Immature natural killer cell (primary cell): ENCODE data around the gene LKAAEAR1. TPM values are rescaled to one million over a fixed set of nuclear protein-coding genes. Genes with fewer than 3 reads are reported as not detected.
"Not testable (repeated sequence)": the region's sequence is repeated elsewhere in the genome, so short reads cannot be mapped to it uniquely, and the experiment has no call there.

Source experiments
- DNase-seq, 3 donors: peaks; one replicate each; pipeline ENCODE4 v3.0.0; 2022; ENCODE audit warnings: mixed read lengths in 1 of 3
- H3K27ac Mint-ChIP-seq, 6 donors: one replicate each; pipeline ENCODE4 v1.8.0; 2020; ENCODE audit warnings: mixed read lengths in 6 of 6, mild to moderate bottlenecking in 5 of 6, inconsistent platforms in 4 of 6, moderate library complexity in 3 of 6
- H3K27me3 Mint-ChIP-seq, 3 donors: one replicate each; pipeline ENCODE4 v1.8.0; 2020 to 2021; ENCODE audit warnings: low read depth in 3 of 3, mild to moderate bottlenecking in 3 of 3, mixed read lengths in 3 of 3, moderate library complexity in 3 of 3, inconsistent platforms in 1 of 3
- H3K36me3 Mint-ChIP-seq, 3 donors: one replicate each; pipeline ENCODE4 v1.8.0; 2020; ENCODE audit warnings: mixed read lengths in 3 of 3, inconsistent platforms in 2 of 3, mild to moderate bottlenecking in 2 of 3
- H3K4me1 Mint-ChIP-seq, 2 donors: one replicate each; pipeline ENCODE4 v1.8.0; 2020; ENCODE audit warnings: inconsistent platforms in 2 of 2, mild to moderate bottlenecking in 2 of 2, mixed read lengths in 2 of 2, moderate library complexity in 1 of 2
- H3K4me3 Mint-ChIP-seq, 5 donors: one replicate each; pipeline ENCODE4 v1.8.0; 2020; ENCODE audit warnings: mild to moderate bottlenecking in 5 of 5, mixed read lengths in 5 of 5, inconsistent platforms in 3 of 5, moderate library complexity in 3 of 5
- H3K9me3 Mint-ChIP-seq, 6 donors: one replicate each; pipeline ENCODE4 v1.8.0; 2020; ENCODE audit warnings: mild to moderate bottlenecking in 6 of 6, mixed read lengths in 6 of 6, inconsistent platforms in 4 of 6, moderate library complexity in 3 of 6
- polyA plus RNA-seq, 3 donors: library from polyadenylated mRNA; unstranded; fragments of 300-500 nt; fragmentation: Illumina TruSeq; gene quantifications; one replicate each; pipeline ENCODE4 v1.2.3, GENCODE V29; 2021

The LKAAEAR1 gene
- polyA plus RNA-seq: not detected

- Mint-ChIP-seq H3K4me1 (peaks cover 18% of the 10 kb centered on the region in 2 donors), H3K27me3 (peaks cover 5 to 13% (median 12%) of the 10 kb centered on the region in 3 donors), H3K27ac (no peak within 1 kb of the TSS), H3K4me3 (peak within 1 kb of the TSS; percentile 80 to 87 (median 85)), H3K9me3 (peaks cover 0 to 4% (median 0%) of the 10 kb centered on the region in 6 donors), H3K36me3 (no peaks in the 10 kb centered on the region)
- no peak for DNase-seq
These were observed at the start of gene LKAAEAR1 for GRCh38 chr20:64083804-64084684. Gene LKAAEAR1 (minus strand): TSS chr20:64084398. CDS start chr20:64084219, 179 bp downstream.

GRCh38 chr20:64131406-64131805, 47.2 kb upstream of the LKAAEAR1 start:
- H3K27ac Mint-ChIP-seq: no peak overlapping the region
- no peak for DNase-seq
- H3K9me3 Mint-ChIP-seq: no peaks in the 10 kb centered on the region
- no peak overlapping the region for H3K4me3 Mint-ChIP-seq
- no peaks in the 10 kb centered on the region for H3K4me1 Mint-ChIP-seq
- peaks cover 2 to 13% (median 6%) of the 10 kb centered on the region in 3 donors for H3K27me3 Mint-ChIP-seq
- H3K36me3 Mint-ChIP-seq: no peaks in the 10 kb centered on the region

- no peak for DNase-seq
- no peak overlapping the region for H3K27ac Mint-ChIP-seq
- no peaks in the 10 kb centered on the region for H3K4me1 Mint-ChIP-seq
- no peaks in the 10 kb centered on the region for H3K9me3 Mint-ChIP-seq
- no peaks in the 10 kb centered on the region for H3K36me3 Mint-ChIP-seq
- H3K27me3 Mint-ChIP-seq: peaks cover 2 to 13% (median 6%) of the 10 kb centered on the region in 3 donors
- no peak overlapping the region for H3K4me3 Mint-ChIP-seq
These were observed 46.7 kb upstream of the LKAAEAR1 start for GRCh38 chr20:64130876-64131275.

GRCh38 chr20:64130271-64130670, 46.1 kb upstream of the LKAAEAR1 start:
- no peak overlapping the region for H3K4me3 Mint-ChIP-seq
- no peaks in the 10 kb centered on the region for H3K4me1 Mint-ChIP-seq
- H3K27me3 Mint-ChIP-seq: peaks cover 2 to 13% (median 6%) of the 10 kb centered on the region in 3 donors
- no peaks in the 10 kb centered on the region for H3K9me3 Mint-ChIP-seq
- H3K27ac Mint-ChIP-seq: no peak overlapping the region
- no peak for DNase-seq
- no peaks in the 10 kb centered on the region for H3K36me3 Mint-ChIP-seq

GRCh38 chr20:64129146-64129782, 45.1 kb upstream of the LKAAEAR1 start:
- Mint-ChIP-seq H3K4me3 (no peak overlapping the region), H3K4me1 (no peaks in the 10 kb centered on the region), H3K27ac (no peak overlapping the region), H3K27me3 (peaks cover 2 to 13% (median 6%) of the 10 kb centered on the region in 3 donors), H3K9me3 (no peaks in the 10 kb centered on the region), H3K36me3 (no peaks in the 10 kb centered on the region)
- DNase-seq: no peak

GRCh38 chr20:64123517-64123916, 39.3 kb upstream of the LKAAEAR1 start:
- not testable (repeated sequence) for H3K27me3 Mint-ChIP-seq, DNase-seq, H3K4me3 Mint-ChIP-seq, H3K9me3 Mint-ChIP-seq, H3K4me1 Mint-ChIP-seq, H3K36me3 Mint-ChIP-seq, H3K27ac Mint-ChIP-seq

GRCh38 chr20:64122927-64123326, 38.7 kb upstream of the LKAAEAR1 start:
- H3K4me1 Mint-ChIP-seq, DNase-seq, H3K36me3 Mint-ChIP-seq, H3K27ac Mint-ChIP-seq, H3K9me3 Mint-ChIP-seq, H3K27me3 Mint-ChIP-seq, H3K4me3 Mint-ChIP-seq: not testable (repeated sequence)

- no peak for DNase-seq
- Mint-ChIP-seq H3K27me3 (peaks cover 0 to 7% (median 5%) of the 10 kb centered on the region in 3 donors), H3K4me1 (peaks cover 7 to 8% of the 10 kb centered on the region in 2 donors), H3K27ac (no peak overlapping the region), H3K4me3 (no peak overlapping the region), H3K36me3 (no peaks in the 10 kb centered on the region), H3K9me3 (no peaks in the 10 kb centered on the region)
These were observed 37.4 kb upstream of the LKAAEAR1 start for GRCh38 chr20:64121586-64121985.

GRCh38 chr20:64119681-64120341, 35.6 kb upstream of the LKAAEAR1 start:
- Mint-ChIP-seq H3K27me3 (peaks cover 0 to 9% (median 7%) of the 10 kb centered on the region in 3 donors), H3K27ac (peak overlapping the region in 2 of 6 donors; percentile 52 to 57), H3K36me3 (no peaks in the 10 kb centered on the region), H3K4me3 (peak overlapping the region in 4 of 5 donors; percentile 18 to 74 (median 68)), H3K4me1 (peaks cover 7 to 8% of the 10 kb centered on the region in 2 donors), H3K9me3 (no peaks in the 10 kb centered on the region)
- peak in 1 of 3 donors; percentile 17 for DNase-seq

GRCh38 chr20:64119301-64119680, 35.1 kb upstream of the LKAAEAR1 start:
- Mint-ChIP-seq H3K9me3 (no peaks in the 10 kb centered on the region), H3K4me3 (no peak overlapping the region), H3K36me3 (no peaks in the 10 kb centered on the region), H3K4me1 (peaks cover 7 to 8% of the 10 kb centered on the region in 2 donors), H3K27me3 (peaks cover 0 to 9% (median 7%) of the 10 kb centered on the region in 3 donors), H3K27ac (no peak overlapping the region)
- no peak for DNase-seq

- DNase-seq, H3K36me3 Mint-ChIP-seq, H3K4me1 Mint-ChIP-seq, H3K9me3 Mint-ChIP-seq, H3K4me3 Mint-ChIP-seq, H3K27me3 Mint-ChIP-seq, H3K27ac Mint-ChIP-seq: not testable (repeated sequence)
These were observed 33.2 kb upstream of the LKAAEAR1 start for GRCh38 chr20:64117432-64117777.

GRCh38 chr20:64116541-64117431, 32.6 kb upstream of the LKAAEAR1 start:
- Mint-ChIP-seq H3K27ac (no peak overlapping the region), H3K4me1 (peaks cover 7 to 8% of the 10 kb centered on the region in 2 donors), H3K4me3 (no peak overlapping the region), H3K36me3 (no peaks in the 10 kb centered on the region), H3K27me3 (peaks cover 0 to 9% (median 9%) of the 10 kb centered on the region in 3 donors), H3K9me3 (no peaks in the 10 kb centered on the region)
- no peak for DNase-seq

- H3K36me3 Mint-ChIP-seq: no peaks in the 10 kb centered on the region
- H3K27me3 Mint-ChIP-seq: peaks cover 0 to 7% (median 3%) of the 10 kb centered on the region in 3 donors
- H3K4me1 Mint-ChIP-seq: peaks cover 7 to 8% of the 10 kb centered on the region in 2 donors
- H3K4me3 Mint-ChIP-seq: no peak overlapping the region
- H3K9me3 Mint-ChIP-seq: no peaks in the 10 kb centered on the region
- DNase-seq: no peak
- no peak overlapping the region for H3K27ac Mint-ChIP-seq
These were observed 31.8 kb upstream of the LKAAEAR1 start for GRCh38 chr20:64116016-64116415.
